Thyroid gland (tissue), 4 donors: ENCODE results near the gene UBP1. TPM values are rescaled to one million over a fixed set of nuclear protein-coding genes. Genes with fewer than 3 reads are reported as not detected.

Source experiments
- small RNA-seq: library from RNA; depleted of rRNA; stranded (forward); fragments of <200 nt; gene quantifications from one replicate; pipeline ENCODE3, GENCODE V24; 2016
- total RNA-seq, 4 donors: library from RNA; depleted of rRNA; stranded (reverse); fragments of >200 nt; gene quantifications; one replicate each; pipeline ENCODE4 v1.2.3, GENCODE V29; 2016

Gene UBP1
- total RNA-seq, 4 donors from 2014 or later = 55.5 to 108 (median 65.6) TPM

Small RNA genes within 50 kb of the gene (small RNA-seq; reads per million reads assigned to genes)
- not detected for gene RNU7-110P

Other genes with a start within 250 kb of the UBP1 start
- gene SUSD5, start 221.6 kb downstream of the UBP1 start, total RNA-seq = 1 to 10 TPM; 2.3 to 9.6 (median 2.8) TPM
- gene FBXL2, start 163.0 kb downstream of the UBP1 start, total RNA-seq = 10 to 100 TPM; 19.3 to 51.2 (median 27.0) TPM